ENCODE results near the gene NAV2.

Gene NAV2

DNA sequence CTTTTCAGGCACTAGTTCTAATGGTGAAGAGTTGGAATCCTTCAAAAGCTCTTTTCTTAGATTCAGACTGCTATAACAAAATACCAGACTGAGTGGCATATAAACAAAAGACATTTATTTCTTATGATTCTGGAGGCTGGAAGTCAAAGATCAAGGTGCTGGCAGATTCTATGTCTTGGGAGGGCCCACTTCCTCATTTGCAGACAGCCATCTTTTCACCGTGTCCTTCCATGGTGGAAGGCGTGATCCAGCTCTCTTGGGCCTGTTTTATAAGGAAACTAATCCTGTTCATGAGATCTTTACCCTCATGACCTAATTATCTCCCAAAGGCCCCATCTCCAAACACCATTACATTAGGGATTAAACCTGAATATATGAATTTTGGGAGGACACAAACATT is 124.0 kb downstream of the NAV2 start:
- no peak for DNase-seq (ENCODE audit: low spot score)

DNA sequence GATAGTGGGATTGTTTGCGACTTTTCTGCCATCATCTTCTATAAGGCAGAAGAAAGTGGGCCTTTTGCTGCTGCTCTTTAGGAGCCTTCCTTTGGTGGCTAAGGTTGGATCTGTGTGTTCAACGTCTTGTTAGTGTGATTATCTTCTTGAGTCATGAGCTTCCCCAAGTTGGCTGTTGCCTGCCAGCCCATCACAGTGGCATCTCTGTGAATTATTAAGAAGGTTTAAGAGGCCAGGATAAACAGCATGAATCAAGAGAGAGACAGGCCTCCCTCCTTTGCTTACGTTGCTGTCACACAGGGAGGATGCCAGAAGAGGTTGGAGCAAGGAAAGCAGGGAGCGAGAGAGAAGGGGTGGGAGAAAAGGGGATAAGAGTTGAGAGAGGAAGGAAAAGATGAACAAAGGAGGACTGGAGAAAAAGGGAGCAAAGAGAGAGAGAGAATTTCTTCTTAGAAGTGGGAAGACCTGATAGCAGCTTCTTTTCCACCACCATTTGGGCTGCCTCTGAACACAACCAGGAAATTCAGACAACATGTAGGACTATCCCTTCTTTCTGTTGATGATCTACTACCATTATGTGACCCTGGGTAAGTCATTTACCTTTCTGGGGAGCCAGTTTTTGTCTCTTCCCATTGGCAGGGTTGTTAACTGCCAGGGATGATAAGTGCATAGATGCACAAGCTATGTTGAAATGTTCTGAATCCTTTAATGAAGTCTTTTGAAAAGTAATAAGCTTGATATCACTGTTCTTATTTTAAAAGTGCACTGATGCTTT is 126.5 kb downstream of the NAV2 start:
- no peak for DNase-seq (ENCODE audit: low spot score)

DNA sequence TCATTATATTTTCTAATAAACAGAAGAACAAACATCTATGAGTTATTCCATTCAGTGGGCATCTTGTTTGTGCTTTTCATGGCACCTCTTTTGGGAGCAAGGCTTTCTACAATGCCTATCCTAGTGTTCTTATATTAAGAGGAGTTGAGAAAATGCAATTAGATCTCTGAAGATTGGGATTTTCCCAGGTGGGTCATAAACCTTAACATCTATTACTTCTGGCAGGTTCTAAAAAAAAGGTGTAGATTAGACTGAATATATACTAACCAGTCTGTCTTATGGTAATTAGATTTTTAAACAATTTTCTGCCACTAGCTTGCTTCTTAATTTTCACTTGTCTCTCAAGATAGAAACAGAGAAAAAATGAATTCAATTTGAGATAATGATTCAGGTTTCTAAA is 128.3 kb downstream of the NAV2 start:
- no peak for DNase-seq (ENCODE audit: low spot score)

DNA sequence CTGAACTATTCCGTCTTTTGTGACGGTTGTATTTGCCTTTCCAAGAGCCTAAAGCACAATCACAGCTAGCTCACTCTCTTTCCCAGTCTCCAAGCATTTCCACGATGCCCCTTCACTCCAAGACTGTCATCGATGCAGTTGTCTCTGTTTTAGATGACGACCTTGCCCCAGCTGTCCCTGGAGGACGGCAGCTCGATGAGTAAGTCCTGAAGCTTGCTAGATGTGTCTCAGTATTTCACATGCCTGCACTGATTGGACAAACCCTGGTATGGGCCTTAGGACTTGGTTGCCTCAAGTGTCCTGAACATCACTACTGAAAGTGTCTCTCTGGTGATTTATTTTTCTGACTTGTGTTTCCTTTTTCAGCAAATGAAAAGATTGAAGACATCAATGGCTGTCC is 129.9 kb downstream of the NAV2 start:
- no peak for DNase-seq (ENCODE audit: low spot score)

DNA sequence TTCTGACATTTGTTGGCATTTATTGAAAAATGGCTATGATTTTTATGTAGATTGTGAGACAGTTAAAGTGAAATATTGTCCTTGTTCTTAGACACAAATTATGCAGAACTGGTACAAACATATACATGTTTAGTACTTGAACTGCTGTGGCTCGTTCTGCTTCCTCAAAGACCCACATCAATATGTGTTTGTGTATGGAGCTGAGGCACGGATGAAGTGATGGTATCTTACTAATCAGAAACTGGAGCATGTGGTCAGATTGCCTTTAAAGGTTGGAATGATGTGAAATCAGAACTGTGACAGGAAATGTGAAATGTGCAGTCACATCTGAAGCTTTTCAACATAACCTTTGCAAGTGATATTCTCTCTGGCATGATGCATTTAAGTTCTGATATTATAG is 130.4 kb downstream of the NAV2 start:
- no peak for DNase-seq (ENCODE audit: low spot score)

DNA sequence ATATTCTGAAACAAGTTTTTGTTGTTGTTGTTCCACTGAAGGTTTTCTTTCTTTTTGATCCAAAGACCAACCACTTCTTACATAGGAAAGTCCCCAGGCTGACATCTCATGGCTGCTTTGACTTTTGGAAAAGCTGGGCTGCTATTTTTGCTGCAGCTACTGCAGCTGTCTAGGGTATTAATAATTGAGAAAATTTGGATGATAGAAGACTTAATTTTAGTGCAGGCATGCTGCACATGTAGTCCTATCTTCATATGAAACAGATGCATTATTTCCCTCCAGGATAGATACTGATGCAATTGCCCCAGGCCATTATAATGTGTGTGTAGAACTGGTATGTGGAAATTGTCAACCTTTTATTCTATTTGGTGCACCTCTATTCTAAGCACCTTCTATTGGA is 131.4 kb downstream of the NAV2 start:
- no peak for DNase-seq (ENCODE audit: low spot score)

DNA sequence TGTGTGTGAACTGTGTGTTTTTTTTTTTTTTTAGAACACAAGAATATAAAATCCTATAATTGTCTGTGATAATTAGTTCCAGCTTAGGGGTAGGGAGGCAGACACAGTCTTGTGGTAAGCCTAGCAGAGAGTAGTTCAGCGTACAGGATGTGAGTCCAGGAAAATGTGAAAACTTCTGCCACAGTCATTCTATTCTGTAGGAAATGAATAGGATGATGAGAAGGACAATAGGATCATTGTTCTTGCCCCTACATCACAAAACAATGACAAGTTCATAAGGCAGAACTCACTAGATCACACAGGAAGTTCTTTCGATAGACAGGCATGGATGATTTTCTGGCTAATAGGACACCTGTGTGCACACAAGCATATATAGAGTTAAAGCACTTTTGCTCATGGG is 132.2 kb downstream of the NAV2 start:
- DNase-seq (ENCODE audit: low spot score): no peak

DNA sequence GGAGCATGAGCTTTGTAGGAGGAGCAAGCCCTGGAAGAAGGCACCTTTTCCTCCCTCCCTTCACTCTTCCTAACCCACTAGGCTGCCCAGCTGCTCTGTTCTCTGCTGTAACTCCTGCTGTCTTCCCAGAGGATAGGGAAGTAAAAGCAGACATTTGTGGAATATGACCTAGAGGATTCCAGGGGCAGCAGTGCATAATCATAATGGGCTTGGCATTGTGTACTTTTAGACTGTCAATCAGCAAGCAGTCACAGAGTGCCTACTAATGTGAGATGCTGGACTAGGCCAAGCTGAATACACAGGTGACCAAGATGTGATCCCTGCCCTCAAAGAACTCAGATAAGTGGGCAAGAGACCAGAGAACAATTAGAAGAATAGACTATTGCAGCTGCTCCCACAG is 133.0 kb downstream of the NAV2 start:
- no peak for DNase-seq (ENCODE audit: low spot score)

DNA sequence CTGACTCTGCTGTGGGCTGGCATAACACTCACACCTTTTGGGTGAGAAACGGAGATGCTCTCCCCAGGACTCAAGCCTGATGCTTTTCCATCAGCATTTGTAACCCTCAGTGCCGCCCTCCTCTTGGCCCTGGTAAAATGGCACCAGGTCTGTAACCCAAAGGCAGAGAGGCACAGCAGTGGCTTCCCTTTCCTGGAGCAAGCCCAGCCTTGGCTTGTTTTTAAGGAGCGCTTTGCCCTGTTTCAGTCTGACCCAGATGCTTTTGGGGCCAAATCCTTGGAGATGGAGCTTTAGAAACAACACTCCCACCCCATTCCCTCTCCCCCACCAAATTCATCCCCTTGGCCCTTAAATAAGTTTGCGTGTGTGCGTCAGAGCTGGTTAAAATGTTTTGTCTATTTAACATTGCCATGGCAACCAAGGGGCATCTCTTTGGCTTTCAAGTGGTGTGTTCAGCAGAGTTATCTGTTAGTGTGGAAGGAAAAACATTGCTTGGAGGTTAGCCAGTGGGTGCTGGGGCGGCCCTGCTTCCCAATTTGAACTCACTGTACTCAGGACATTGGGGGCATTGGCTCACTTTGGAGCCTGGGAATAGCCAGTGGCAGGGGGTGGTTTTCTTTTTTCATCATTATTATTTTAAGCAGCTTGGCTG is 134.1 kb downstream of the NAV2 start:
- DNase-seq (ENCODE audit: low spot score): no peak

DNA sequence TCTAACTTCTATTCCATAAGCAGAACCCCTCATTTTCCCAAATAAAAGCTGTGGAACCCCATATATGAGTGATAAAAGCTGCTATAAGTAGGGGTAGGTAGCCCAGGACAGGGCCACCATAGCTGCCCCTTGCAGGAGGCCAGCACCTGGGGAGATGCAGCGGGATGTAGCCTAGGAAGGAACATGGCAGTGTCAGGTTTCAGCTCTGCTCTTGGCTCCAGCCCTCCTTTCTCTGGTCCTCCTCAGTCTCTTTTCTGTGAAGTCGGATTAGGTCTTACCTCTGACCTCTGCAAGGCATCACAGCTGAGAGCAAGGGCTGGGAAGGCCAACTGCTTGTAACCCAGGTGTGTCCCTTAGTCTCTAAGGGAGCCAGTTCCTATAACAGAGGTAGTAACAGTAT is 135.6 kb downstream of the NAV2 start:
- no peak for DNase-seq (ENCODE audit: low spot score)

DNA sequence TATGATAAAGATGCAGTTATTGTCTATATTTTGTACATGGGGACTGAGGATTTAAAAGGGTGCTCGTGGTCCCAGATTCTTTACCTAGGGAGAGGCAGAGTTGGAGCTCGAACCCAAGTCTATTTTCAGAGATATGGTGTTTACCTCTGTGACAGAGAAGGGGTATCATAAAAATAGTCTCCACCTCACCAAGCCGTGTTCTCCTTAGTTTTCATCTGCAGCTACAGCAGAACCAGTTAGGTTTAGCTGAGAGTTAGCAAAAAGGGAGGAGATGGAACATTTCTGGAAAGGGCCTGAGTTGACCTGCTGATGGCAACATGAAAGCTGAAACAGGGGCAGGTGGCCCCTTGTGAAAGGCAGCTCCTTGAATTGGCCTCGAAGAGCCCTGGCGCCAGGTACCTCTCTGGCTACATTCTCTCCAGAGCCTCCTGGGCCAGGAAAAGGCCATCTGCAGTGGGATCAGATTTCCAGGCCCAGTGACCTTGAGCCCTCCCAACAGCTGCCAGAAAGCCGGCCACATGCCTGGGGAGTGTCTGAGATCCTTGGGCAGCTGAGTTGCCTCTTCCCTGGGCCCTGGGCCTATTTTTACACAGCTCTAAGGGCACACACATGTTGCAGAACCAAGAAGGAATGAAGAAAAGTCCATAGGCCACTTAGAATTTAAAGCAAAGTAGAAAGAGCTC is 136.6 kb downstream of the NAV2 start:
- no peak for DNase-seq (ENCODE audit: low spot score)

DNA sequence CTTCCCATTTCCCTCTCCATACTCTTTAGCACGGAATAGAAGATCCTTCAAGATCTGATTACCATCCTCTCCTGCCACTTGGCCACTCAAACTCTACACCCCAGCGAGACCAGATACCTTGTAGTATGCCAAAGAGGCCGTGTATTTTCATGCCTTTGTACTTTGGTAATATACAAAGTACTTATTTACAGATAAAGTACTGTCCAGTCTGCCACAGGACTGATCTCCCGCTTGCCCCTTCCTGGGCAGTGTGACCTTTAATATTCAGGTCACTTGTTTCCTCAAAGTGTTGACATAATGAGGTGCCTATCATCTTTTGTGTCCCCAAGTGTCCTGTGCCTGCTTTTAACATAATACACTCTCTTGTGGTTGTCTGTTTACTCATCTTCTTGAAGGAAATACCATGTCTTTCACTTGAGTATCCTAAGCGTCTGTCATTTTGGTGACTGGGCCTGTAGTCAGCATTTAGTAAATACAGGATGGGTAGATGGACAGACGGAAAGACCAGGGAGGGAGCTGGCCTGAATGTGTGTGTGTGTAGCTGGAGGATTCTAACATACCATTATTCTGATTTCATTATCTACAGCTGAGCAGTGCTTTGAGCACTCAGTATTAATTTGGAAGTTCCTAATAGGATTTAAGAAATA is 137.4 kb downstream of the NAV2 start:
- peak; percentile 3 for DNase-seq (ENCODE audit: low spot score)

DNA sequence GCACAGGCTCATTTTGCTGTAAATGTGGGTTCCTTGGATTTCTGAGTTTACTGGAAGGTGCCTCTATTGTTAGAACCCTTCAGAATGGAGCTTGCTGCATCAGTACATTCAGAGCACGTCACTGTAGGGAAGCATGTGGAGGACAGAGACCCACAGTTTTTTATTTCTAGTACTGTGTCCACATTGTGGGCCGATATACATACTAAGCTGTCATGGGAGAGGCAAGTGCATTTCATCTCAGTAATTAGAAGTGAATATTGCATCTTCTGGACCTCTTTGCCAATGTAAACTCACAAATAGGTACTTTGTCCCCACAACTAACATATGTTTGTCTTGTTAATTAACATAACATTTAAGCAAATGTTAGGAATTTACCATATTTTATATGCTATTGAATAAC is 139.7 kb downstream of the NAV2 start:
- DNase-seq (ENCODE audit: low spot score): no peak

DNA sequence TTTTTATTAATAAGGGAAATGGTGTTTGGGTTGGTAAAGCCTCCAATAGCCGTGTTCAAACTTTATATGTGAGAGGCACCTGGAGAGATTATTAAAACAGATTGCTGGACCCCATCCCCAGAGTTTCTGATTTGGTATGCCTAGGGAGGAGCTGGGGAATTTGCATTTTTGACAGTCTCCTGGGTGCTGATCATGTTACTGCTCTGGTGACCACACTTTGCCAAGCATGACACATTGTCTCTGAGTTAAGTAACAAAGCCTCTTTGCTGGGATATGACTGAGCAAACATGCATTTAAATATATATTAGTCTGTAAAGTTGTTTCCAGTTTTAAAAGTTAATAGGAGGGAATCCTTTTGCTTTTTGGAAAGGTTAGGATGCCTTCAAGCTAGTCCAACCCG is 140.4 kb downstream of the NAV2 start:
- peak; percentile 14 for DNase-seq (ENCODE audit: low spot score)

DNA sequence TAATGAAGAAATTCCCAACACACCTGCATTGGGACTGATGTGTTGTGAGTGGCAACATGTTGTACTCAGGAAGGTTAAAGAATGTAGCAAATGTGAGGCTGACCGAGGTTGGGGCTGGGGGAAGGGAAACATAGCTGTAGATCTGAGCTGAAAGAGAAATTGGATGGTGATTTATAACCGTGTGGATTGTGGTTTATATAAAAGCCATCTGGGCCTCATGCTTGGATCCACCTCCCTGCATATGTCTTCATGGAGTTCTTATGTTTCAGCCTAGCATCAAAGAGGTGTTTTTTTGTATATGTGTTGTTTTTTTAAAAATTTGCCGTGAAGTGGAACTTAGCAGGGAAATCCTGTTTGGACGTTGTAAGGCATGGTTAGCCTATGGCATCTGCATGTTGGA is 141.3 kb downstream of the NAV2 start:
- no peak for DNase-seq (ENCODE audit: low spot score)

DNA sequence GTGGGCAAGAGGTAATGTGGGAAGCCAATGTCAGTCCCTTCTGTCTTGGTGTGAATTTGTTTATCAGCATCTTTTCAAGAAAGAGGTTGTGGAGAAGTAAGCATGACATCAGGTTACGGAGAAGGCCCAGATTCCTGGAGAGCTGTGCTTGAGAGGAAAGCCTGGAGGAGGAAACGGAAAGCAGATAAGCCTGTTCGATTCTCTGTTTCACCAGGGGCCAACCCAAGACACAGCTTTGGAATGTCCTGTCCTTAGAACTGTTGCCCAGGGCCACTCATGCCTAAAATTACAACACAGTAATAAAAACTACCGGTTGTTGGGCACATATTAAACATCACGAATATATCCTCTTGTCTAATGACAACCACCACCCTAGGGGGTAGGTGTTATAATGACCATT is 148.5 kb downstream of the NAV2 start:
- DNase-seq (ENCODE audit: low spot score): no peak

DNA sequence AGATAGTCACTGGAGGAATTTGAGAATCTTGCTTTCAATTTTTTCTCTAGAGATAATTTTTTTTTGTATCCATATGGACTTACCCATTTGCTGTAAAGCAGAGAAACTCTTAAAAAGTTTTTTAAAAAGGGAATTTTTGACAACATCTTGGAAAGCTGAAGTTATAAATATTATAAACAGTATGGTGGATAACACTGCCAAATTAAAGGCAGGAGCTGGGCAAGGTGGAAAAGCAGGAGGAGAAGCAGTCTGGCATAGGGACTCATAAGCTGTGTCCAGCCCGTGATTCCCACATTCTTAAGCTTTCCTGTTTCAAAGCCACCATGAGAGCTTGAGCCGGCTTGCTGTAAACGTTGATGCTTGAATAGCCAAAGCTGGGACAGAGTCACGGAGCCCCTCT is 149.5 kb downstream of the NAV2 start:
- no peak for DNase-seq (ENCODE audit: low spot score)

DNA sequence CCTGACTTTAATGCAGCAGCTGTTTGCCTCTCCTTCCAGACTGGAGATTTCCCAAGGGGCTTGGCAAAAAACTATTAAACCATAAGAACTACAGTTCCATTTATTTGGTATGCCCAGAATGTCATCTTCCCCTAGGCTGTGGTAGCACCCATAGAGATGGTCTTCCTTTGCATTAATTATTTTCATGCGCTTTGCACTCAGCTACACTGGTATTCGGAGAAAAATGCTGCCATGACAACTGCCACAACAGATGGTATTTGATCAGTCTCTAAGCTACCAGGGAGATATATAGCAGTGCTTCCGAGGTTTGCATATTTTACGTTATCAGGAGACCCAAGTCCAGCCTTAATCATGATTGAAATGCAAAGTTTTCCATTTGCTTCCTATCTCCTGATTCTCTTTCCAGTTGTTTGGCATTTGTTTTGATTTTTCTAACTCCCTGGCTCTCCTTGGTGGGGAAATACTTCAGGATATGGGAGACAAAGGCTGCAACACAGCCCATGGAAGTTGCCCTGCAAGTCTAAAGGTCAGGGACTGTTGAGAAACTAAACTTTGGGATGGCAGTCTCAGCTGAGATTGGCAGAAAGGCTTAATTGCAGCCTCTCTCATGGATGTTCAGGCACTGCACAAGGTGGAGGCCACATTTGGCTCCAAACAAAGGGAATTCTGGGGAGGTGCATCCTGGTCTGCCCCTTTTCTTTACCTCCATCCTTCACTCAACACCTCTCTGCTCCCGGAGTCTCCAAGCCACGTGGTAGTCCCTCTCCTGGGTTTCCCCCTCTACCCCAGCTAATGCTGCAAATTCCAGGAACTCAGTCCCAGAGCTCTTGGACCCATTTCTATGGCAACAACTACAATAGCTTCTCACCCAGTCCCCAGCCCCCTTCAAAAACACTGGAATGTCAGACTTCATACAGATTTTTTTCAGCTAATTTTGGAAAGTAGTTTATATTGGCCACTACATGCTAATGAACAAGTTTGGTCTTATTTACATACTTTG is 151.8 kb downstream of the NAV2 start:
- DNase-seq (ENCODE audit: low spot score): no peak

DNA sequence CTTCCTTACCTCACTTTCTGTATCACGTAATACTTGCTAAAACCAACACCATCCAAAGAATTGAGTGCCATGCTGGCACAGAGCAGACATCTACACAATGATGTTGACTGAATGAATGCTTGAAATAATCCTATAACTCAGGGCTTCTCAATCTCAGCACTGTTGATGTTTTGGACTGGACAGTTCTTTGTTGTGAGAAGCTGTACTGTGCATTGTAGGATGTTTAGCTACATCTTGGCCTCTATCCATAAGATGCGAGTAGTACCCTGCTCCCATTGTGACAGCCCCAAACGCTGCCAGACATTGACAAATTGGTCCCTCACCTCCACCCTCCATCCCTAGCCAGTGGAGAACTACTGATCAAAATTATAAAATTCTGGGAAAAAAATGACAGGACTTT is 153.4 kb downstream of the NAV2 start:
- no peak for DNase-seq (ENCODE audit: low spot score)

DNA sequence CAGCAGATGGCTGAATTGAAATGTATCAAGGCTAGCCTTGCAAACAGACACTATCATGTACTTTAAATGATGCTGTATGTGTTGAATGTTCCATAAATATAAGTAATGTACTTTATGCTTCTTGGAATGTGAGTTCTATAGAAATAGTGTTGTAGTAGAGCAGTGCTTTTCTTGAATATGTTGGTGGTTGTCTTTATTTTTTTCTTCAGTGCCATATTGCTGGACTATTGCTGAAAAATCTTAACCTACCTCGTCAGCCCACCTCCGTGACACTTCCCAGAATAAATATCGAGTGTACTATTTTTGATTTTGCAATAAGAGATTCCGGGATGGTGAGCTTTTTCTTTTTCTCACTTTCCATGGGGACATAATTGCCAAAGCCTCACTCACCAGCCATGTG is 153.9 kb downstream of the NAV2 start:
- no peak for DNase-seq (ENCODE audit: low spot score)

DNA sequence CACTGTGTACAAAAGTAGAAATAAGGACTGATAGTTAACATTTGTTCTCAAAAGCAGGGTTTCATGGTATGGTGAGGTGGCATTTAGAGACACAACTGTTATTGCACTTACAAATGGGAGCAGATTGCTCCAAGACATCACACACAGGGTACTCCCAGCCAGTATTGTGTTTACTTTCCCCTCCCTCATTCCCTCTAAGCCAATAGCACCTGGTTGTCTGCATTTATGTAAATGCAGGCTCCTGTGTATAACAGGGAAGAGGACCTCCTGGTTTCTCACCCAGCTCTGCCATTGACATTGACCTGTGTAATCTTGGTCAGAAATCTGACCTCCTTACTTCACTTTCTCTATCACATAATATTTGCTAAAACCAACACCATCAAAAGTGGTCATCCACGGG is 154.4 kb downstream of the NAV2 start:
- no peak for DNase-seq (ENCODE audit: low spot score)

All from RKO (cell line).